Measurements from ENCODE around the gene SLC19A1.

Gene SLC19A1

DNA sequence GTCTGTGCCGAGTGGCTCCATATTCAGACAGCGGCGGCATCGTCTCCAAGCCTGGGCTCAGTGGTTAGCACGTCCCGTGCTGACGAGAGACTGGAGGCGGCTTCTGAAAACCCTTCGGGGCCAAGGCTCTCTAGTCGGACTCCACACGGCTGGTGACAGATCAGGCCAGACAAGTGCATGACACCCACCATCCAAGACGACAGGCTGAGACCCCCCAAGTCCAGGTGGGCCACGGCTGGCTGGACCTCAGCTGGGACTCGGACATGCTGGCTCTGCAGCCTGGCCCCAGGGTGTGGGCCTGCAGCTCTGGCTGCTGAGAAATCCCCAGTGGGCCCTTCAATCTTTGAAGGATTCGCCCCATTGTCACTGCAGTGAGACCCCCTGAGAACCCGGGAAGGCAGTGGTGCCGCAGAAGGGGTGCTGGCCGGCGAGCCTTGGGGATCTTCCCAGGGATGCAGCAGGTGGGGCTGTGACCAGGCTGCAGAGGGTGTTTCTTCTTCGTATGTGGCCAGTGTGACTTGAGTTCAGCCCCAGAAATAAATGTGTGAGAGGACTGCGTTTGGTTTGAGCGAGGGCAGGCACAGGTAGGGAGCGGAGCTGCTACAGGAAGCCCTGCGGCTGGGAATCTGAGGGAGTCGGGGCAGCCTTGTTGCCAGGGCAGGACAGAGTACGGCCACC is 15.9 kb upstream of the SLC19A1 start:
- no peak for DNase-seq (ENCODE audit: low read depth in 2 of 2)

DNA sequence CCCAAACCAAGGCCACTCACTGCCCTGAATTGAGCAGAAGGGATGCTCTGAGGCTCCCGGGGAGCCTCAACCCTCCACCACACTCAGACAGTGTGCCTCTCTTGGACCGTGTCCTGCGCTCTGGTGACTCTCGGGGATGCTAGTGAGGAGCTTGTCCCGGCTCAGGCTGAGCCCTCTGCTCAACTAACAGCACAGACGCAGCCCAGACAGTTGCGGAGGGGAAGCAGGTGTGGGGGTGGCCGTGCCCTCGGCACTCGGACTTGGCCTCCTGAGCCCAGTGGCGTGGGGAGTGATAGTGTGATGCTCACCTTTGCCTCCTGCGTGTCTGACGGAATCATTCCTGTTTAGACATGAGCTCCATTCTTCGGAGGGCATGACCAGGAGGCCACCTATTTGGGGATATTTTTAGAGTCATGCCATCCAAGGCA is 15.4 kb upstream of the SLC19A1 start:
- DNase-seq (ENCODE audit: low read depth in 2 of 2) = no peak

DNA sequence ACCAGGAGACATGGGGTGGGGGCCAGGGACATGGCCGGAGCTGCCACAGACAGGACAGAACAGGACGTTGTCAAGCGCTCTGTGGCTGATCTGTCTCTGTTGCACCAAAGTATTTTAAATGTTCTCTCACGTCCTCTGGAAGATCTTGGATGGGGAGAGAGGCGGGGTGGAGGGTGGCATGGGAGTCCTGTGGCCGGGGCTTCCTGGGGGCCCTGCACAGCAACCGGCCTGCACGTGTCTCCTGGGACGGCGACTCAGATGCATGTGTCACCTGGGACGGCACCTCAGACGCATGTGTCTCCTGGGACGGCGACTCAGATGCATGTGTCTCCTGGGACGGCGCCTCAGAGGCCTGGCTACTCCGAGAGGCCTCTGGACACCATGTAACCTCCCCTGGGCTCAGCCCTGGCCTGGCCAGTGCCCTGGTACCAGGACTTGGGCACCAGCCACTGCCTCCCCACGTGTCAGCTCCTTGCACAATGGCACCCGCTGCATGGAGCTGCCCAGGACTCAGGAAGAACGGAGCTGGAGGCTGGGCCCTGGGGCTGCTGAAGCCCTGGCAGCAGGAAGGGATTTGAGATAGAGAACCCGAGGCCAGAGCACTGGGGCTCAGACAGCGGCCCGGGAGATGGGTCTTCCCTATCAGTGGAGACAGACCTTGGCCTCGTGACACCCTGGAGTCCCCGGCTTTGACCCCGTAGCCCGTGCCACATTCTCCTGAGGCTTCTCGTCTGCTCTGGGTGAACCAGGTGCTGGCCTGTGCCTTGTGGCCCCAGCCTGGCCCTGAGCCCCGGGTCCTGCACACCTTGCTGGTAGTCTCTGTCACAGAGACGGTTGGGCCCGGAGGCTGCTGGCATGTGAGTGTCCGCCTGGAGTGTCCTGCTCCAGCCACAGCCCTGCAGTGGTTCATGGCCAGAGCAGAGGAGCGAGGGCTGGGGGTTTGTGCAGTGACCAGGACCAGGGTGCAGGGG is 14.7 kb upstream of the SLC19A1 start:
- no peak for DNase-seq (ENCODE audit: low read depth in 2 of 2)

DNA sequence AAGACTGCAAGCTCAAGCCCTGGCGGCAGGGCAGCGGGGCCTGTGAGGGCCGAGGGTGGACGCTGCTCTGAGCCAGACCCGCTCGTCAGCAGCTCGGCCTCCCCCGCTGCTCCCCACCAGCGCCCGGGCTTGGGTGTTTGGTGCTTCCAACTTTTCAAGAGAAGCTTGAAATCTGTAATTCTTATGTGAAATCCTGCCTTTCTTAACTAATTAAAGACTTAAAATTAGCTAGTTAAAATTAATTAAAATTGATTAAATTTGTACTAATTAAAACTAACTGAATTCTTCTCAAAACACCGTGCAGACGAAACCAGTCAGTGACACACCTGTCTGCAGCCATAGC is 14.0 kb upstream of the SLC19A1 start:
- no peak for DNase-seq (ENCODE audit: low read depth in 2 of 2)

DNA sequence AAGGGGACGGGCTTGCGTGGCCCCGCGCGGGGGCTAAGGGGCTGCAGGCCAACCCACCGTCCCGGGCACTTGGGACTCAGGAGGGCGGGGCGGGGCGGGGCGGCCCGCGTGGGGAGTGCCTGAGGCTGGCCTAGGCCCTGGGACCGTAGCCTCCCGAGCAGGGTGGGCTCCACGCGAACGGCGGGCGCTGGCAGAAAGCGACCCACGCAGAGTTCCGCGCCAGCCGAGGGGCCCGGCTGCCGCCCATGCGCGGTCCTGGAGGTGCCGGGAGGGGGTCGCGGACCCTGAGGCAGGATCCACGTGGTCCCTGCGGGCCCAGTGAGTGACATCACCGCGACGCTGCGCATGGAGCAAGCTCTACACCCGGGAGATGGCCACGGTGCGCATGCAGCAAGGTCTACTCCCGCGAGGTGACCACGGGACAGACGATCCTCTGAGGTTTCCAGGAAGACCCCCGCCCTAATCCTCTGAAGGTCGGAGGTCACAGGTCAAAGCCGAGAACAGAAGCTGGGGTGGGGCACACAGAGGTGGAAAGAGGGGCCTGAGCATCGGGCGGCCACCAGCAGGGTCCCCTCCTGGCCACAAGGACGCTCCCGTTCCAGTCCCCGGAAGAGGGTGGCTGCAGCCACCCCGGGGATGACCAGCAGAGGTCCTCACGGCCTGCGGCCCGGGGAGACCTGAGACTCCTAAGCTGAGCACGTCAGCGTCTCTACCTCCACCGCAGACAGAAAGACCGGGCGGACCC is 13.5 kb upstream of the SLC19A1 start:
- DNase-seq (ENCODE audit: low read depth in 2 of 2) = peak; percentile 50 to 61

DNA sequence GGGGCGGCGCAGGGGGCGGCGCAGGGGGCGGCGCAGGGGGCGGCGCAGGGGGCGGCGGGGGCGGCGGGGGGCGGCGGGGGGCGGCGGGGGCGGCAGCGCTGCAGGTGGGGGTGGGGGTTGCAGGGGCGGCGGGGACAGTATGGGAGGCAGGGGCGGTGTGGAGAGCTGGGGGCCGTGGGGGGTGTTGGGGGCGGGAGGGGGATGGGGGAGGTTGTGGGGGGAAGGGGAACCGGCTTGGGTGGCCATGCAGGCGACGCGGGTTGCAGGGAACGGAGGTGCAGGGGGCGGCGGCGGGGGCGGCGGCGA is 13.0 kb upstream of the SLC19A1 start:
- DNase-seq (ENCODE audit: low read depth in 2 of 2) = no peak

GRCh38 chr21:45554477-45555175 is 12.4 kb upstream of the SLC19A1 start:
- DNase-seq (ENCODE audit: low read depth in 2 of 2) = peak; percentile 73 to 79

- no peak for DNase-seq (ENCODE audit: low read depth in 2 of 2)
Measured at GRCh38 chr21:45552696-45553391, 10.6 kb upstream of the SLC19A1 start.

GRCh38 chr21:45551783-45552695 is 9.8 kb upstream of the SLC19A1 start:
- DNase-seq (ENCODE audit: low read depth in 2 of 2) = no peak

DNA sequence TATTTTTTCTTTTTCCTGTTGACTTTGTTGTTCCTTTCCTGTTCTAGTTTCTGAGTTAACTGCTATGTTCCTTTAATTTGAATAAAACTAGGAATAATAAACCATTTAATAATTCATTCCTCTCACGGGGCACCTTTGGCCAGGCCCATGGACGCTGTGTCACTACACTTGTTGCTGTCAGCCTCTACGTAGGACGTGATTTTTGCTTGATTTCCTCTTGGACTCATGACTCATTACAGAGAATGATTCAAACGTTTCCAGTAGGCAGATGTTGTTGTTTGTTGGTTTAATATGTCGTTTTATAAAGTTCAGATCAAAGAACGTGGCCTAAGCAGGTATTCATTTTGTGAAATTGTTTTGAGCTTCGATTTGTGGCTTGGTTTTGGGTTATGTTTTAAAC is 9.1 kb upstream of the SLC19A1 start:
- no peak for DNase-seq (ENCODE audit: low read depth in 2 of 2)

DNA sequence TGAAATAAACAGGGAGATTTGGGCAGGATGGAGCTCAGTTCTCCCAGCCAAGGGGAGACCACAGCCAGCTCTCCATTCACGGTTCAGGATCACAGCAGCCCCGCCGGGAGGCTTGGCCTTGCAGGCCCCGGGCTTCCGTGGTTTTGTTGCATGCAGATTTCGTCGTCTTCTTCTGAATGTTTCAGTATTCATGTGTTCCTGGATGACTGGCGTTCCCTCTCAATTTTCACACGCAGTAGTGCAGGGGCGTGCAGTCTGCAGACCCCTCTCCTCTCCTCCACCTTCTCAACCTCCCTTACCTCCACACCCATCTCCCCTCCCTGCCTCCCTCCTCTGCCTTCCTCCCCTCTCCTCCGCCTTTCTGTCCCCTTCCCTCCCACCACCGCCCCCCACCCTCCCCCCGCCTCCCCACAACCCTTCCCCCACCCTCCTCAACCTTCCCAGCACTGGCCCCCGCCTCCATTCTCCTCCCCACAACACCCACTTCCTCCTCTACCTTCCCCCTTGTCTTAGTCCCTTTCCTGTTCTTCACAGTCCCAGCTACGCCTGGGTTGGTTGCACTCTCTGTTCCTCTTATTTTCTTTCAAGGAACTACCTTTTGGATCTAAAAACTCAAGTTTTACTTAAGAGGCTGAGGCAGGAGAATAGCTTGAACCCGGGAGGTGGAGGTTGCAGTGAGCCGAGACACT is 8.4 kb upstream of the SLC19A1 start:
- DNase-seq (ENCODE audit: low read depth in 2 of 2) = peak in 1 of 2 donors; percentile 57

DNA sequence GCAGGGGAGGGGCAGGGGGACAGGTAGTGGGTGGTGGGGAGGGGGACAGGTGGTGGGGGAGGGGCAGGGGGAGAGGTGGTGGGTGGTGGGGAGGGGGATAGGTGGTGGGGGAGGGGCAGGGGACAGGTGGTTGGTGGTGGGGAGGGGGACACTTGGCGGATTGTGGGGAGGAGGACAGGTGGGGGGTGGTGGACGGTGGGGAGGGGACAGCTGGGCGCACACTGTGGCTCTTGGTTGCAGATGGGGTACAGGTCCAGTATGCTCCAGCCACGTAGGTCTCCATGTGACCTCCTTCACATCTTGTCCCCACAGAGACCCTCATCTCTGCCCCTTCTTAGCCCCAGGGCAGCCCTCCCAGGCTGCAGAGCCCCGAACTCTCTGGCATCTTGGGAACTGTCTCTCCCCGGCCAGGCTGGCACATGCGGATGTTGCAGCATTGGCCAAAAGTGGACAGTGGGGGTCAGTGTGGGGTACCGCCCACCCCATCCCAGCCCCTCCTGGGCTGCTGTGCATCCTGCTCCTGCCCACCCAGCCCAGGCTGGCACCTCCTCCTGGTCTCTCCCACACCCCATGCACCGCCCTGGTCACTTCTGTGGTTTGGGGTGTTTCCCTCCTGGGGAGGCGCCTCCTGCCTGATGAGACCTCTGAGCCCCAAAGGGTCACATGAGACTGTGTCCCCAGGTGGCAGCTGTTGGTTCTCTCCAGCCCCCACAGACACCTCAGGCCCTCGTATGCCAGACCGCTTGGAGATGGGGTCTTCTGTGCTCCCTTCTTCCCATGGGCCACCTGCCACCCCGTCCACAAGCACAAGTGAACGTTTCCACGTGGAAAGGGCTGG is 7.6 kb upstream of the SLC19A1 start:
- DNase-seq (ENCODE audit: low read depth in 2 of 2) = no peak

GRCh38 chr21:45548711-45549491 is 6.7 kb upstream of the SLC19A1 start:
- DNase-seq (ENCODE audit: low read depth in 2 of 2) = no peak

GRCh38 chr21:45547545-45547900 is 5.3 kb upstream of the SLC19A1 start:
- no peak for DNase-seq (ENCODE audit: low read depth in 2 of 2)

GRCh38 chr21:45546636-45547544 is 4.7 kb upstream of the SLC19A1 start:
- no peak for DNase-seq (ENCODE audit: low read depth in 2 of 2)

- no peak for DNase-seq (ENCODE audit: low read depth in 2 of 2)
Measured at GRCh38 chr21:45545691-45546531, 3.7 kb upstream of the SLC19A1 start.

All from stimulated activated CD8-positive, alpha-beta memory T cell treated with anti-CD3 and anti-CD28 coated beads, Interleukin-15, amount 100 ng/mL, for 48 hours (primary cell).